SHP77 treated with DMSO at 0.1 percent for 48 hours (cell line): Measurements from ENCODE around the gene WDR91.

Experiments used
- DNase-seq: peaks from one replicate; lab custom pipeline; 2025; lab: John Stamatoyannopoulos, UW

WDR91 gene

GRCh38 chr7:135197906-135198655, 13.2 kb downstream of the WDR91 start:
- DNase-seq = no peak

- DNase-seq = no peak
Observed at GRCh38 chr7:135197343-135197742, 14.0 kb downstream of the WDR91 start.

- no peak for DNase-seq
Observed at GRCh38 chr7:135195968-135196629, 15.2 kb downstream of the WDR91 start.

GRCh38 chr7:135195156-135195555, 16.2 kb downstream of the WDR91 start:
- no peak for DNase-seq

GRCh38 chr7:135194494-135195095, 16.7 kb downstream of the WDR91 start:
- DNase-seq = no peak

- DNase-seq = no peak
Observed at GRCh38 chr7:135193615-135194081, 17.7 kb downstream of the WDR91 start.

- DNase-seq = no peak
Observed at GRCh38 chr7:135192914-135193536, 18.3 kb downstream of the WDR91 start.

GRCh38 chr7:135190703-135191102, 20.6 kb downstream of the WDR91 start:
- no peak for DNase-seq

GRCh38 chr7:135189961-135190360, 21.4 kb downstream of the WDR91 start:
- no peak for DNase-seq

- DNase-seq = no peak
Observed at GRCh38 chr7:135189221-135189662, 22.1 kb downstream of the WDR91 start.

- no peak for DNase-seq
Observed at GRCh38 chr7:135188298-135188984, 22.9 kb downstream of the WDR91 start.

- DNase-seq = no peak
Observed at GRCh38 chr7:135186841-135187253, 24.5 kb downstream of the WDR91 start.

- DNase-seq = no peak
Observed at GRCh38 chr7:135186261-135186540, 25.1 kb downstream of the WDR91 start.

- no peak for DNase-seq
Observed at GRCh38 chr7:135185471-135186260, 25.7 kb downstream of the WDR91 start.

- DNase-seq = no peak
Observed at GRCh38 chr7:135184254-135184841, 27.0 kb downstream of the WDR91 start.

- no peak for DNase-seq
Observed at GRCh38 chr7:135183478-135183877, 27.8 kb downstream of the WDR91 start.

- DNase-seq = no peak
Observed at GRCh38 chr7:135181929-135182678, 29.2 kb downstream of the WDR91 start.

- no peak for DNase-seq
Observed at GRCh38 chr7:135181261-135181928, 29.9 kb downstream of the WDR91 start.

- no peak for DNase-seq
Observed at GRCh38 chr7:135180122-135180521, 31.2 kb downstream of the WDR91 start.
